GM23248 (cell line): ENCODE data around the gene TIMP3.

Experiments used
- EZH2 ChIP-seq: fragments of 200-600 bp; sonication (generic); IDR thresholded peaks from 2 replicates; pipeline ENCODE4 v1.6.1; 2018; ENCODE audit warnings: antibody characterized with exemption, mild to moderate bottlenecking; ENCODE audit not compliant: insufficient read depth, poor library complexity, severe bottlenecking
- EZH2phosphoT487 ChIP-seq: fragments of 200-600 bp; sonication (generic); IDR thresholded peaks from 2 replicates; pipeline ENCODE4 v1.6.1; 2018; ENCODE audit warnings: antibody characterized with exemption, moderate library complexity, mild to moderate bottlenecking, low read depth; ENCODE audit not compliant: insufficient read depth

GRCh38 chr22:32828561-32828960, 27.1 kb downstream of the TIMP3 start:
- TF ChIP-seq EZH2 (no peak), EZH2phosphoT487 (no peak)
